HG03139 (cell line): Measurements from ENCODE around the gene SMAD6.

ENCODE experiments used
- ATAC-seq: cut with Tn5 transposase; IDR thresholded peaks from one replicate; pipeline ENCODE4 v1.9.1; 2021; ENCODE audit not compliant: unreplicated experiment

Gene SMAD6

GRCh38 chr15:66739287-66739686, 37.3 kb downstream of the SMAD6 start:
- no peak for ATAC-seq

- no peak for ATAC-seq
Observed at GRCh38 chr15:66740802-66741201, 38.8 kb downstream of the SMAD6 start.

GRCh38 chr15:66741646-66742045, 39.6 kb downstream of the SMAD6 start:
- no peak for ATAC-seq

- ATAC-seq = no peak
Observed at GRCh38 chr15:66742286-66742685, 40.2 kb downstream of the SMAD6 start.

- no peak for ATAC-seq
Observed at GRCh38 chr15:66743204-66743603, 41.2 kb downstream of the SMAD6 start.

- ATAC-seq = no peak
Observed at GRCh38 chr15:66743703-66744536, 41.9 kb downstream of the SMAD6 start.

GRCh38 chr15:66744610-66745279, 42.7 kb downstream of the SMAD6 start:
- ATAC-seq = no peak

GRCh38 chr15:66745530-66746230, 43.6 kb downstream of the SMAD6 start:
- ATAC-seq = no peak

GRCh38 chr15:66746231-66746605, 44.2 kb downstream of the SMAD6 start:
- no peak for ATAC-seq

GRCh38 chr15:66747223-66747622, 45.2 kb downstream of the SMAD6 start:
- no peak for ATAC-seq

- no peak for ATAC-seq
Observed at GRCh38 chr15:66747886-66748707, 46.1 kb downstream of the SMAD6 start.

- no peak for ATAC-seq
Observed at GRCh38 chr15:66748708-66749035, 46.6 kb downstream of the SMAD6 start.

GRCh38 chr15:66749841-66750575, 48.0 kb downstream of the SMAD6 start:
- no peak for ATAC-seq

- no peak for ATAC-seq
Observed at GRCh38 chr15:66750609-66751008, 48.6 kb downstream of the SMAD6 start.

GRCh38 chr15:66751579-66751978, 49.5 kb downstream of the SMAD6 start:
- ATAC-seq = no peak

GRCh38 chr15:66752078-66752477, 50.0 kb downstream of the SMAD6 start:
- ATAC-seq = no peak

GRCh38 chr15:66753687-66754377, 51.8 kb downstream of the SMAD6 start:
- ATAC-seq = no peak

GRCh38 chr15:66754789-66755188, 52.8 kb downstream of the SMAD6 start:
- ATAC-seq = no peak

GRCh38 chr15:66755298-66756068, 53.4 kb downstream of the SMAD6 start:
- no peak for ATAC-seq
